Neural cell (in vitro differentiated cells): ENCODE measurements around the gene NIM1K. TPM values are rescaled to one million over a fixed set of nuclear protein-coding genes. Genes with fewer than 3 reads are reported as not detected.

ENCODE experiments used
- H2AFZ ChIP-seq: fragments of 200-600, 300-800 bp; sonication (generic), shearing (Covaris generic); 2 replicates; pipeline ENCODE4 v1.6.0; 2014; ENCODE audit warnings: low read depth, mild to moderate bottlenecking, antibody characterized with exemption, low read length, moderate library complexity
- H3F3A ChIP-seq: fragments of 200-600 bp; shearing (Covaris generic); 2 replicates; pipeline ENCODE4 v1.6.1; 2016; ENCODE audit warnings: mild to moderate bottlenecking, moderate library complexity, mixed read lengths, antibody characterized with exemption, low read length; ENCODE audit not compliant: insufficient read depth, poor library complexity, severe bottlenecking
- H3K27ac ChIP-seq: fragments of 200-600, 300-800 bp; sonication (generic), shearing (Covaris generic); 2 replicates; pipeline ENCODE4 v1.5.1; 2014; ENCODE audit warnings: mild to moderate bottlenecking, low read length, moderate library complexity
- H3K27me3 ChIP-seq: fragments of 300-800, 200-600 bp; sonication (generic), shearing (Covaris generic); 2 replicates; pipeline ENCODE4 v1.6.0; 2014; ENCODE audit warnings: mild to moderate bottlenecking, low read depth, low read length, moderate library complexity; ENCODE audit not compliant: insufficient read depth
- H3K36me3 ChIP-seq: fragments of 300-800, 200-600 bp; sonication (generic), shearing (Covaris generic); 2 replicates; pipeline ENCODE4 v1.5.1; 2014; ENCODE audit warnings: mild to moderate bottlenecking, antibody characterized with exemption, low read length, moderate library complexity; ENCODE audit not compliant: insufficient read depth
- H3K4me2 ChIP-seq: fragments of 300-800, 200-600 bp; sonication (generic), shearing (Covaris generic); 2 replicates; pipeline ENCODE4 v1.6.0; 2014; ENCODE audit warnings: mild to moderate bottlenecking, low read length
- H3K4me3 ChIP-seq: fragments of 300-800, 200-600 bp; sonication (generic), shearing (Covaris generic); 2 replicates; pipeline ENCODE4 v1.5.1; 2014; ENCODE audit warnings: mild to moderate bottlenecking, low read length, moderate library complexity
- H3K79me2 ChIP-seq: fragments of 200-600 bp; shearing (Covaris generic); replicated peaks from 2 replicates; pipeline ENCODE4 v1.6.0; 2014; ENCODE audit warnings: mild to moderate bottlenecking, low read length, moderate library complexity; ENCODE audit not compliant: insufficient read depth
- H3K9ac ChIP-seq: fragments of 300-800, 200-600 bp; sonication (generic), shearing (Covaris generic); 2 replicates; pipeline ENCODE4 v1.6.1; 2016; ENCODE audit warnings: mild to moderate bottlenecking, low read length, mixed read lengths
- H3K9me2 ChIP-seq: fragments of 200-600 bp; shearing (Covaris generic); 2 replicates; pipeline ENCODE4 v1.6.1; 2016; ENCODE audit warnings: mild to moderate bottlenecking, low read length, mixed read lengths; ENCODE audit not compliant: insufficient read depth
- H3K9me3 ChIP-seq: fragments of 200-600, 300-800 bp; sonication (generic), shearing (Covaris generic); 2 replicates; pipeline ENCODE4 v1.6.1; 2016; ENCODE audit warnings: mild to moderate bottlenecking, mixed run types, low read length, moderate library complexity, mixed read lengths
- H4K20me1 ChIP-seq: fragments of 200-600 bp; shearing (Covaris generic); 2 replicates; pipeline ENCODE4 v1.6.1; 2016; ENCODE audit warnings: mild to moderate bottlenecking, mixed run types; ENCODE audit not compliant: insufficient read depth
- EP300 ChIP-seq: fragments of 450-650 bp; conservative IDR thresholded peaks from 2 replicates; pipeline ENCODE4 v1.6.1; 2014; ENCODE audit warnings: antibody characterized with exemption, mild to moderate bottlenecking, moderate library complexity; ENCODE audit not compliant: poor library complexity, severe bottlenecking
- EZH2 ChIP-seq: fragments of 200-600, 300-800 bp; shearing (Covaris generic), sonication (generic); IDR thresholded peaks from 2 replicates; pipeline ENCODE4 v1.6.1; 2014; ENCODE audit warnings: antibody characterized with exemption, low read length, borderline replicate concordance, mild to moderate bottlenecking; ENCODE audit not compliant: insufficient read depth, poor library complexity, severe bottlenecking
- MXI1 ChIP-seq: fragments of 450-650 bp; conservative IDR thresholded peaks from 2 replicates; pipeline ENCODE4 v1.6.1; 2014; ENCODE audit warnings: antibody characterized with exemption, mild to moderate bottlenecking; ENCODE audit not compliant: poor library complexity, severe bottlenecking
- POLR2AphosphoS5 ChIP-seq: IDR thresholded peaks from 2 replicates; pipeline ENCODE4 v1.6.1; 2012
- RAD21 ChIP-seq: fragments of 450-650 bp; conservative IDR thresholded peaks from 2 replicates; pipeline ENCODE4 v1.6.1; 2014; ENCODE audit warnings: antibody characterized with exemption, mild to moderate bottlenecking, moderate library complexity
- SMC3 ChIP-seq: fragments of 450-650 bp; conservative IDR thresholded peaks from 2 replicates; pipeline ENCODE4 v1.6.1; 2014; ENCODE audit warnings: antibody characterized with exemption, mild to moderate bottlenecking, moderate library complexity; ENCODE audit not compliant: poor library complexity
- TAF1 ChIP-seq: IDR thresholded peaks from 2 replicates; pipeline ENCODE4 v1.6.1; 2012; ENCODE audit warnings: low read depth
- polyA plus RNA-seq: library from polyadenylated mRNA; depleted of rRNA; stranded (reverse); fragments of >200 nt; gene quantifications from 2 replicates; pipeline ENCODE4 v1.2.3, GENCODE V29; 2014
- TF ChIP-seq, protein P1 (sequence below): IDR thresholded peaks from 2 replicates; pipeline ENCODE4 v1.6.1; 2012; ENCODE audit warnings: borderline replicate concordance
- TF ChIP-seq, protein P2 (sequence below): fragments of 450-650 bp; IDR thresholded peaks from 2 replicates; pipeline ENCODE4 v1.5.1; 2014; ENCODE audit warnings: antibody characterized with exemption, mild to moderate bottlenecking, moderate library complexity; ENCODE audit not compliant: poor library complexity, severe bottlenecking

The NIM1K gene
- polyA plus RNA-seq, 1 donor from 2014 or later: 4.4 TPM

DNA sequence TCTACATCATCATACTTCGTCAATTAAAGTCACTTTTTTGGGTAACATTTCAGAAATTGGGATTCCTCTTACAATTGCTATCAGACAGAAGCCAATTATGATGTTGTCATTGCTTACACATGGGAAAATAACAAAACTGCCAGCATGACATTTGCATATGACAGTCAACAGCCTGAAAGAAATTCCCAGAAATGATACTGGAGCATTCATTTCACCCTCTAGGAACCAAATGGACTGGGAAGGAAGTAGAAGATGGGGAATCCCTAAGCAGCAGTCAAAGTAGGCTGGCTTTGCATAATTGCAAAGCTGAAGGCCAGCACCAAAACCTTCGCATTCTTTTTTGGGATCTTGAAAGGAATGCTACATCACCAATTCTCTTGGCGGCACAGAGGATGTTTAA is 110.5 kb downstream of the NIM1K start:
- Histone ChIP-seq H3K4me2 (no peak overlapping the region), H3K27ac (no peak overlapping the region)

DNA sequence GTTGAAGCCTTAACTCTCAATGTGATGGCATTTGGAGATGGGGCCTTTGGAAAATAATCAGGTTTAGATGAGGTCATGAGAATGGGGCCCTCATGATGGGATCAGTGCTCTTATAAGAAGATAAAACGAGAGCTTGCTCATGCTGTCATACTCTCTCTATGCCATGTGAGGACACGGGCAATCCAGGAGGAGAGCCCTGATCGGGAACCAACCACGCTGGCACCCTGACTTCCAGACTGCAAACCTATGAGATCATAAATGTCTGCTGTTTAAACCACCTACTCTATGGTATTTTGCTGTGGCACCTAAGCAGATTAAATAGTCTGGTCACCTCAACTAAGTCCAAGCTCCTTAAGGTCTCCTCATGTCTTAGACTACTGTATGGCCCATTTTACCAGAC is 111.2 kb downstream of the NIM1K start:
- no peaks in the 10 kb centered on the region for H3K27me3 ChIP-seq
- H3K9ac ChIP-seq: no peak overlapping the region
- no peaks in the 10 kb centered on the region for H3K9me3 ChIP-seq
- no peak overlapping the region for H2AFZ ChIP-seq
- H3K4me2 ChIP-seq: no peak overlapping the region
- H4K20me1 ChIP-seq: peaks cover 37% of the 10 kb centered on the region
- TF ChIP-seq MXI1 (no peak), EZH2 (no peak), TAF1 (no peak), POLR2AphosphoS5 (no peak), RAD21 (no peak)
- TF ChIP-seq, protein P1, sequence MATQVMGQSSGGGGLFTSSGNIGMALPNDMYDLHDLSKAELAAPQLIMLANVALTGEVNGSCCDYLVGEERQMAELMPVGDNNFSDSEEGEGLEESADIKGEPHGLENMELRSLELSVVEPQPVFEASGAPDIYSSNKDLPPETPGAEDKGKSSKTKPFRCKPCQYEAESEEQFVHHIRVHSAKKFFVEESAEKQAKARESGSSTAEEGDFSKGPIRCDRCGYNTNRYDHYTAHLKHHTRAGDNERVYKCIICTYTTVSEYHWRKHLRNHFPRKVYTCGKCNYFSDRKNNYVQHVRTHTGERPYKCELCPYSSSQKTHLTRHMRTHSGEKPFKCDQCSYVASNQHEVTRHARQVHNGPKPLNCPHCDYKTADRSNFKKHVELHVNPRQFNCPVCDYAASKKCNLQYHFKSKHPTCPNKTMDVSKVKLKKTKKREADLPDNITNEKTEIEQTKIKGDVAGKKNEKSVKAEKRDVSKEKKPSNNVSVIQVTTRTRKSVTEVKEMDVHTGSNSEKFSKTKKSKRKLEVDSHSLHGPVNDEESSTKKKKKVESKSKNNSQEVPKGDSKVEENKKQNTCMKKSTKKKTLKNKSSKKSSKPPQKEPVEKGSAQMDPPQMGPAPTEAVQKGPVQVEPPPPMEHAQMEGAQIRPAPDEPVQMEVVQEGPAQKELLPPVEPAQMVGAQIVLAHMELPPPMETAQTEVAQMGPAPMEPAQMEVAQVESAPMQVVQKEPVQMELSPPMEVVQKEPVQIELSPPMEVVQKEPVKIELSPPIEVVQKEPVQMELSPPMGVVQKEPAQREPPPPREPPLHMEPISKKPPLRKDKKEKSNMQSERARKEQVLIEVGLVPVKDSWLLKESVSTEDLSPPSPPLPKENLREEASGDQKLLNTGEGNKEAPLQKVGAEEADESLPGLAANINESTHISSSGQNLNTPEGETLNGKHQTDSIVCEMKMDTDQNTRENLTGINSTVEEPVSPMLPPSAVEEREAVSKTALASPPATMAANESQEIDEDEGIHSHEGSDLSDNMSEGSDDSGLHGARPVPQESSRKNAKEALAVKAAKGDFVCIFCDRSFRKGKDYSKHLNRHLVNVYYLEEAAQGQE: no peak
- TF ChIP-seq, protein P2, sequence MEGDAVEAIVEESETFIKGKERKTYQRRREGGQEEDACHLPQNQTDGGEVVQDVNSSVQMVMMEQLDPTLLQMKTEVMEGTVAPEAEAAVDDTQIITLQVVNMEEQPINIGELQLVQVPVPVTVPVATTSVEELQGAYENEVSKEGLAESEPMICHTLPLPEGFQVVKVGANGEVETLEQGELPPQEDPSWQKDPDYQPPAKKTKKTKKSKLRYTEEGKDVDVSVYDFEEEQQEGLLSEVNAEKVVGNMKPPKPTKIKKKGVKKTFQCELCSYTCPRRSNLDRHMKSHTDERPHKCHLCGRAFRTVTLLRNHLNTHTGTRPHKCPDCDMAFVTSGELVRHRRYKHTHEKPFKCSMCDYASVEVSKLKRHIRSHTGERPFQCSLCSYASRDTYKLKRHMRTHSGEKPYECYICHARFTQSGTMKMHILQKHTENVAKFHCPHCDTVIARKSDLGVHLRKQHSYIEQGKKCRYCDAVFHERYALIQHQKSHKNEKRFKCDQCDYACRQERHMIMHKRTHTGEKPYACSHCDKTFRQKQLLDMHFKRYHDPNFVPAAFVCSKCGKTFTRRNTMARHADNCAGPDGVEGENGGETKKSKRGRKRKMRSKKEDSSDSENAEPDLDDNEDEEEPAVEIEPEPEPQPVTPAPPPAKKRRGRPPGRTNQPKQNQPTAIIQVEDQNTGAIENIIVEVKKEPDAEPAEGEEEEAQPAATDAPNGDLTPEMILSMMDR: no peak
- H3K9me2 ChIP-seq: no peaks in the 10 kb centered on the region
- H3K79me2 ChIP-seq: peaks cover 98% of the 10 kb centered on the region
- peak overlapping the region; percentile 26 for H3K4me3 ChIP-seq
- H3K36me3 ChIP-seq: peaks cover 20% of the 10 kb centered on the region
- peaks cover 6% of the 10 kb centered on the region for H3F3A ChIP-seq
- no peak overlapping the region for H3K27ac ChIP-seq

More for the DNA sequence above, 110.5 kb downstream of the NIM1K start:
- Histone ChIP-seq H3K4me3 (peak overlapping the region; percentile 23), H3K79me2 (peaks cover 97% of the 10 kb centered on the region), H3F3A (peaks cover 6% of the 10 kb centered on the region), H3K36me3 (peaks cover 26% of the 10 kb centered on the region), H3K9me2 (no peaks in the 10 kb centered on the region), H4K20me1 (peaks cover 39% of the 10 kb centered on the region), H3K9me3 (no peaks in the 10 kb centered on the region), H2AFZ (no peak overlapping the region), H3K27me3 (no peaks in the 10 kb centered on the region), H3K9ac (no peak overlapping the region)
- TF ChIP-seq, protein P1: no peak
- TF ChIP-seq SMC3 (no peak), EP300 (no peak), POLR2AphosphoS5 (no peak), TAF1 (no peak), RAD21 (no peak), MXI1 (no peak), EZH2 (no peak)
- TF ChIP-seq, protein P2: no peak
